Measurements from ENCODE around the gene RALGAPA2. TPM values are rescaled to one million over a fixed set of nuclear protein-coding genes. Genes with fewer than 3 reads are reported as not detected.

RALGAPA2 gene
- total RNA-seq, 1 donor from 2014 or later = 15.7 TPM

- H3K4me1 ChIP-seq (ENCODE audit: control insufficient read depth in 3 of 3, insufficient read depth in 3 of 3, low read length in 3 of 3) = peaks cover 0 to 4% (median 0%) of the 10 kb centered on the region in 3 donors
- H3K9ac ChIP-seq (ENCODE audit: low read depth in 1 of 3, low read length in 3 of 3) = no peak overlapping the region
- H3K9me3 ChIP-seq (ENCODE audit: control insufficient read depth in 3 of 3, low read length in 3 of 3) = no peaks in the 10 kb centered on the region
- no peak overlapping the region for H3K4me3 ChIP-seq (ENCODE audit: low read length in 3 of 3)
- peaks cover 0 to 12% (median 10%) of the 10 kb centered on the region in 3 donors for H3K36me3 ChIP-seq (ENCODE audit: control insufficient read depth in 3 of 3, insufficient read depth in 3 of 3, low read length in 3 of 3)
- H3K27ac ChIP-seq (ENCODE audit: low read depth, low read length) = no peak overlapping the region
- H3K27me3 ChIP-seq (ENCODE audit: control insufficient read depth in 3 of 3, insufficient read depth in 3 of 3, low read length in 3 of 3) = no peaks in the 10 kb centered on the region
Observed at GRCh38 chr20:20417876-20418676, 294.4 kb downstream of the RALGAPA2 start.

- Histone ChIP-seq H3K4me1 (ENCODE audit: control insufficient read depth in 3 of 3, insufficient read depth in 3 of 3, low read length in 3 of 3) (peaks cover 0 to 4% (median 0%) of the 10 kb centered on the region in 3 donors), H3K36me3 (ENCODE audit: control insufficient read depth in 3 of 3, insufficient read depth in 3 of 3, low read length in 3 of 3) (peaks cover 2 to 12% (median 6%) of the 10 kb centered on the region in 3 donors), H3K27ac (ENCODE audit: low read depth, low read length) (no peak overlapping the region), H3K4me3 (ENCODE audit: low read length in 3 of 3) (no peak overlapping the region), H3K9ac (ENCODE audit: low read depth in 1 of 3, low read length in 3 of 3) (no peak overlapping the region), H3K9me3 (ENCODE audit: control insufficient read depth in 3 of 3, low read length in 3 of 3) (no peaks in the 10 kb centered on the region), H3K27me3 (ENCODE audit: control insufficient read depth in 3 of 3, insufficient read depth in 3 of 3, low read length in 3 of 3) (no peaks in the 10 kb centered on the region)
Observed at GRCh38 chr20:20415321-20415720, 297.1 kb downstream of the RALGAPA2 start.

GRCh38 chr20:20414640-20415220 lies 297.7 kb downstream of the RALGAPA2 start:
- Histone ChIP-seq H3K4me3 (ENCODE audit: low read length in 3 of 3) (no peak overlapping the region), H3K9ac (ENCODE audit: low read depth in 1 of 3, low read length in 3 of 3) (no peak overlapping the region), H3K36me3 (ENCODE audit: control insufficient read depth in 3 of 3, insufficient read depth in 3 of 3, low read length in 3 of 3) (peaks cover 2 to 14% (median 6%) of the 10 kb centered on the region in 3 donors), H3K27ac (ENCODE audit: low read depth, low read length) (no peak overlapping the region), H3K4me1 (ENCODE audit: control insufficient read depth in 3 of 3, insufficient read depth in 3 of 3, low read length in 3 of 3) (peaks cover 0 to 2% (median 0%) of the 10 kb centered on the region in 3 donors), H3K9me3 (ENCODE audit: control insufficient read depth in 3 of 3, low read length in 3 of 3) (no peaks in the 10 kb centered on the region), H3K27me3 (ENCODE audit: control insufficient read depth in 3 of 3, insufficient read depth in 3 of 3, low read length in 3 of 3) (no peaks in the 10 kb centered on the region)

- no peak overlapping the region for H3K27ac ChIP-seq (ENCODE audit: low read depth, low read length)
- no peaks in the 10 kb centered on the region for H3K9me3 ChIP-seq (ENCODE audit: control insufficient read depth in 3 of 3, low read length in 3 of 3)
- H3K36me3 ChIP-seq (ENCODE audit: control insufficient read depth in 3 of 3, insufficient read depth in 3 of 3, low read length in 3 of 3) = peaks cover 2 to 15% (median 6%) of the 10 kb centered on the region in 3 donors
- H3K9ac ChIP-seq (ENCODE audit: low read depth in 1 of 3, low read length in 3 of 3) = no peak overlapping the region
- no peak overlapping the region for H3K4me3 ChIP-seq (ENCODE audit: low read length in 3 of 3)
- no peaks in the 10 kb centered on the region for H3K4me1 ChIP-seq (ENCODE audit: control insufficient read depth in 3 of 3, insufficient read depth in 3 of 3, low read length in 3 of 3)
- no peaks in the 10 kb centered on the region for H3K27me3 ChIP-seq (ENCODE audit: control insufficient read depth in 3 of 3, insufficient read depth in 3 of 3, low read length in 3 of 3)
Observed at GRCh38 chr20:20413810-20414281, 298.6 kb downstream of the RALGAPA2 start.

- peaks cover 0 to 10% (median 6%) of the 10 kb centered on the region in 3 donors for H3K36me3 ChIP-seq (ENCODE audit: control insufficient read depth in 3 of 3, insufficient read depth in 3 of 3, low read length in 3 of 3)
- H3K4me1 ChIP-seq (ENCODE audit: control insufficient read depth in 3 of 3, insufficient read depth in 3 of 3, low read length in 3 of 3) = peaks cover 0 to 2% (median 0%) of the 10 kb centered on the region in 3 donors
- H3K9ac ChIP-seq (ENCODE audit: low read depth in 1 of 3, low read length in 3 of 3) = no peak overlapping the region
- no peaks in the 10 kb centered on the region for H3K9me3 ChIP-seq (ENCODE audit: control insufficient read depth in 3 of 3, low read length in 3 of 3)
- H3K27me3 ChIP-seq (ENCODE audit: control insufficient read depth in 3 of 3, insufficient read depth in 3 of 3, low read length in 3 of 3) = no peaks in the 10 kb centered on the region
- no peak overlapping the region for H3K27ac ChIP-seq (ENCODE audit: low read depth, low read length)
- no peak overlapping the region for H3K4me3 ChIP-seq (ENCODE audit: low read length in 3 of 3)
Observed at GRCh38 chr20:20412750-20413149, 299.7 kb downstream of the RALGAPA2 start.

GRCh38 chr20:20411836-20412235 lies 300.6 kb downstream of the RALGAPA2 start:
- Histone ChIP-seq H3K27ac (ENCODE audit: low read depth, low read length) (no peak overlapping the region), H3K36me3 (ENCODE audit: control insufficient read depth in 3 of 3, insufficient read depth in 3 of 3, low read length in 3 of 3) (peaks cover 0 to 6% (median 5%) of the 10 kb centered on the region in 3 donors), H3K4me3 (ENCODE audit: low read length in 3 of 3) (no peak overlapping the region), H3K9me3 (ENCODE audit: control insufficient read depth in 3 of 3, low read length in 3 of 3) (no peaks in the 10 kb centered on the region), H3K4me1 (ENCODE audit: control insufficient read depth in 3 of 3, insufficient read depth in 3 of 3, low read length in 3 of 3) (peaks cover 0 to 2% (median 0%) of the 10 kb centered on the region in 3 donors), H3K9ac (ENCODE audit: low read depth in 1 of 3, low read length in 3 of 3) (no peak overlapping the region), H3K27me3 (ENCODE audit: control insufficient read depth in 3 of 3, insufficient read depth in 3 of 3, low read length in 3 of 3) (no peaks in the 10 kb centered on the region)

- no peaks in the 10 kb centered on the region for H3K9me3 ChIP-seq (ENCODE audit: control insufficient read depth in 3 of 3, low read length in 3 of 3)
- peaks cover 0 to 6% (median 5%) of the 10 kb centered on the region in 3 donors for H3K36me3 ChIP-seq (ENCODE audit: control insufficient read depth in 3 of 3, insufficient read depth in 3 of 3, low read length in 3 of 3)
- H3K4me1 ChIP-seq (ENCODE audit: control insufficient read depth in 3 of 3, insufficient read depth in 3 of 3, low read length in 3 of 3) = peaks cover 0 to 2% (median 0%) of the 10 kb centered on the region in 3 donors
- H3K27ac ChIP-seq (ENCODE audit: low read depth, low read length) = no peak overlapping the region
- H3K27me3 ChIP-seq (ENCODE audit: control insufficient read depth in 3 of 3, insufficient read depth in 3 of 3, low read length in 3 of 3) = no peaks in the 10 kb centered on the region
- H3K9ac ChIP-seq (ENCODE audit: low read depth in 1 of 3, low read length in 3 of 3) = no peak overlapping the region
- no peak overlapping the region for H3K4me3 ChIP-seq (ENCODE audit: low read length in 3 of 3)
Observed at GRCh38 chr20:20411402-20411801, 301.0 kb downstream of the RALGAPA2 start.

GRCh38 chr20:20410678-20411077 lies 301.8 kb downstream of the RALGAPA2 start:
- H3K9me3 ChIP-seq (ENCODE audit: control insufficient read depth in 3 of 3, low read length in 3 of 3) = no peaks in the 10 kb centered on the region
- no peaks in the 10 kb centered on the region for H3K27me3 ChIP-seq (ENCODE audit: control insufficient read depth in 3 of 3, insufficient read depth in 3 of 3, low read length in 3 of 3)
- H3K27ac ChIP-seq (ENCODE audit: low read depth, low read length) = no peak overlapping the region
- peaks cover 0 to 6% (median 5%) of the 10 kb centered on the region in 3 donors for H3K36me3 ChIP-seq (ENCODE audit: control insufficient read depth in 3 of 3, insufficient read depth in 3 of 3, low read length in 3 of 3)
- no peak overlapping the region for H3K4me3 ChIP-seq (ENCODE audit: low read length in 3 of 3)
- no peak overlapping the region for H3K9ac ChIP-seq (ENCODE audit: low read depth in 1 of 3, low read length in 3 of 3)
- H3K4me1 ChIP-seq (ENCODE audit: control insufficient read depth in 3 of 3, insufficient read depth in 3 of 3, low read length in 3 of 3) = peaks cover 0 to 2% (median 0%) of the 10 kb centered on the region in 3 donors

- H3K4me3 ChIP-seq (ENCODE audit: low read length in 3 of 3) = no peak overlapping the region
- H3K27ac ChIP-seq (ENCODE audit: low read depth, low read length) = no peak overlapping the region
- peaks cover 0 to 2% (median 0%) of the 10 kb centered on the region in 3 donors for H3K4me1 ChIP-seq (ENCODE audit: control insufficient read depth in 3 of 3, insufficient read depth in 3 of 3, low read length in 3 of 3)
- H3K9ac ChIP-seq (ENCODE audit: low read depth in 1 of 3, low read length in 3 of 3) = no peak overlapping the region
- peaks cover 2 to 6% (median 5%) of the 10 kb centered on the region in 3 donors for H3K36me3 ChIP-seq (ENCODE audit: control insufficient read depth in 3 of 3, insufficient read depth in 3 of 3, low read length in 3 of 3)
- H3K27me3 ChIP-seq (ENCODE audit: control insufficient read depth in 3 of 3, insufficient read depth in 3 of 3, low read length in 3 of 3) = no peaks in the 10 kb centered on the region
- no peaks in the 10 kb centered on the region for H3K9me3 ChIP-seq (ENCODE audit: control insufficient read depth in 3 of 3, low read length in 3 of 3)
Observed at GRCh38 chr20:20409331-20409730, 303.1 kb downstream of the RALGAPA2 start.

All from skeletal muscle tissue (tissue), 4 donors.